ENCODE measurements around the gene HINT1.

Gene HINT1

GRCh38 chr5:131164191-131165118 is 601 bp downstream of the HINT1 start:
- H3K4me3 ChIP-seq (ENCODE audit: low read depth, low read length) = peak overlapping the region; percentile 92
- DNase-seq (ENCODE audit: low read depth) = peak; percentile 49
- in situ Hi-C loops (cut with HindIII; ENCODE audit: low sequenced_read_pairs) = no loop called here
- TF ChIP-seq CTCF (IDR thresholded peaks at IDR 0.05; ENCODE audit: low read depth, low read length, missing control alignments) = no peak

GRCh38 chr5:131163276-131164119 is 1.6 kb downstream of the HINT1 start:
- in situ Hi-C loops (cut with HindIII; ENCODE audit: low sequenced_read_pairs) = no loop called here
- peak overlapping the region; percentile 92 for H3K4me3 ChIP-seq (ENCODE audit: low read depth, low read length)
- no peak for TF ChIP-seq CTCF (IDR thresholded peaks at IDR 0.05; ENCODE audit: low read depth, low read length, missing control alignments)
- peak; percentile 2 for DNase-seq (ENCODE audit: low read depth)

- no peak for DNase-seq (ENCODE audit: low read depth)
- no peak for TF ChIP-seq CTCF (IDR thresholded peaks at IDR 0.05; ENCODE audit: low read depth, low read length, missing control alignments)
- in situ Hi-C loops (cut with HindIII; ENCODE audit: low sequenced_read_pairs) = no loop called here
- no peak overlapping the region for H3K4me3 ChIP-seq (ENCODE audit: low read depth, low read length)
These were observed 4.9 kb downstream of the HINT1 start for GRCh38 chr5:131160134-131160533.

GRCh38 chr5:131156957-131157356 is 8.1 kb downstream of the HINT1 start:
- in situ Hi-C loops (cut with HindIII; ENCODE audit: low sequenced_read_pairs) = no loop called here
- H3K4me3 ChIP-seq (ENCODE audit: low read depth, low read length) = no peak overlapping the region
- no peak for DNase-seq (ENCODE audit: low read depth)
- no peak for TF ChIP-seq CTCF (IDR thresholded peaks at IDR 0.05; ENCODE audit: low read depth, low read length, missing control alignments)

GRCh38 chr5:131156385-131156784 is 8.7 kb downstream of the HINT1 start:
- H3K4me3 ChIP-seq (ENCODE audit: low read depth, low read length) = no peak overlapping the region
- TF ChIP-seq CTCF (IDR thresholded peaks at IDR 0.05; ENCODE audit: low read depth, low read length, missing control alignments) = no peak
- in situ Hi-C loops (cut with HindIII; ENCODE audit: low sequenced_read_pairs) = no loop called here
- no peak for DNase-seq (ENCODE audit: low read depth)

- in situ Hi-C loops (cut with HindIII; ENCODE audit: low sequenced_read_pairs) = no loop called here
- DNase-seq (ENCODE audit: low read depth) = no peak
- H3K4me3 ChIP-seq (ENCODE audit: low read depth, low read length) = no peak overlapping the region
- TF ChIP-seq CTCF (IDR thresholded peaks at IDR 0.05; ENCODE audit: low read depth, low read length, missing control alignments) = no peak
These were observed 13.8 kb downstream of the HINT1 start for GRCh38 chr5:131151216-131151615.
